Psoas muscle (tissue), 8 donors: ENCODE data around the gene WDR5. TPM values are rescaled to one million over a fixed set of nuclear protein-coding genes. Genes with fewer than 3 reads are reported as not detected.

ENCODE experiments used
- ATAC-seq, 4 donors: fragments of 200-7000 bp; cut with Tn5 transposase; one replicate each; pipeline ENCODE4 v1.9.1; 2020; ENCODE audit warnings: moderate library complexity in 3 of 4, mild to moderate bottlenecking in 2 of 4
- DNase-seq, 2 donors: peaks; one replicate each; pipeline ENCODE4 v3.0.0-alpha.2; 2020
- H3K27ac ChIP-seq: fragments of 200-600 bp; one replicate; pipeline ENCODE4 v1.8.0; 2022
- H3K27me3 ChIP-seq, 3 donors: fragments of 200-600 bp in 1 of 3; one replicate each; pipeline versions ENCODE4 v1.6.1 to v1.8.0; 2013 to 2022; ENCODE audit warnings: low read length in 2 of 3, mild to moderate bottlenecking in 2 of 3, moderate library complexity in 1 of 3; ENCODE audit not compliant: insufficient read depth in 3 of 3
- H3K36me3 ChIP-seq, 2 donors: fragments of 200-600 bp in 1 of 2; one replicate each; pipeline versions ENCODE4 v1.6.1 to v1.8.0; 2013 to 2022; ENCODE audit warnings: low read depth in 1 of 2, mild to moderate bottlenecking in 1 of 2, moderate library complexity in 1 of 2; ENCODE audit not compliant: insufficient read depth in 1 of 2
- H3K4me1 ChIP-seq: fragments of 200-600 bp; one replicate; pipeline ENCODE4 v1.8.0; 2022
- H3K4me3 ChIP-seq: fragments of 200-600 bp; one replicate; pipeline ENCODE4 v1.8.0; 2022; ENCODE audit warnings: mild to moderate bottlenecking
- H3K9me3 ChIP-seq: fragments of 200-600 bp; one replicate; pipeline ENCODE4 v1.8.0; 2022
- CTCF ChIP-seq: fragments of 200-600 bp; IDR thresholded peaks from one replicate; pipeline ENCODE4 v1.8.0; 2022; ENCODE audit warnings: antibody characterized with exemption
- WGBS, 3 donors: extraction: QIAGEN DNeasy Blood & Tissue Kit; methylation state at CpG; one replicate each; pipeline versions ENCODE4 v1.1.6 to v1.1.7; 2013; 5-methylcytosine and 5-hydroxymethylcytosine counted together
- intact Hi-C, 2 donors: fragments of 100-400 bp; cut with DNase I; formaldehyde crosslinking; loops; one replicate each; pipeline versions ENCODE4 v1.11.0 to v1.14.2; 2022
- polyA plus RNA-seq, 3 donors: library from polyadenylated mRNA; stranded (reverse); fragments of 200-250 nt; gene quantifications; one replicate each; pipeline ENCODE4 v1.2.3, GENCODE V29; 2013
- total RNA-seq, 4 donors: library from RNA; stranded (reverse); fragmentation: NEBNext Ultra II Directional in 2 of 4; extraction: Animal tissue kit (Norgen Biotek cat#: 25700) in 2 of 4; gene quantifications; one replicate each; pipeline versions ENCODE4 v1.2.1 to v1.2.4, GENCODE V29; 2021 to 2023
- donor health status: healthy with polysubstance abuse.
- donor health status: DM: no; HTN: no; CAD: no; lungs with moderate emphysema.
- donor health status: Bipolar disorder and iron deficiency.
- donor health status: healthy.
- donor health status: DM: yes; HTN: yes; CAD: no.
- donor health status: DM: no; HTN: no; CAD: no.
- donor health status: DM: no; HTN: no; CAD: no.
- donor health status: DM: yes; HTN: yes; CAD: no.

Gene WDR5
- total and polyA plus RNA-seq, 7 donors = 21.4 to 52.0 (median 30.1) TPM

DNA sequence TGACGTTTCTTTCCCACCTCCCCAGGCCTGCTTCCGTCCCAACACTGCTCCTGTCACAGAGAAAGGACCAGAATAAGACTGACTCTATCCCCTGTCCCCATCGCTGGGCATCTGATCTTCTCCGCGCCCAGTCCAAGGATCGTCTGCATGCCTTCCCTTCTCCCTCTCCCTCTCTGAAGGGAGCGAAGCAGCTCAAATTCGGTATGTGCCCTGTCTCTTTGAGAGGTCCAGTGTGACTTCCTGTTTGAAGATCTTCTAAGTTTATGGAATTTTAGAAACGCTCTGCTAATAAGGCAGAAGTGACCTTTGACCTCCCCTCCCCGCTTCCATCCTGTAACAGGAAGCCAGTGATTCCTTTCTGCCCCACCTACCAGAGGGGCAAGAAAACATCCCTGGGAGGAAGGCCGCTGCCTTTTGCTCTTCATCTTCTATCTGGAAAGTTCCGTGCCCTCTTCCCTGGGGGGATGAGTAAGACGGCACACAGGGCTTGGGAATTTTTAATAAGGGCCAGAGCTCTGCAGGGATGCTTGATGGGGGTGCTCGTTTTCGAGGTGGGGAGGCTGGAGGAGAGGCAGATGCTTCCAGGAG is 69.2 kb downstream of the WDR5 start:
- intact Hi-C loops = no loop called here
- no peak for ATAC-seq
- 66 to 72% (median 68%) methylated on average over 15 of the region's 15 CpGs for WGBS, 3 donors
- peak; percentile 27 to 54 for DNase-seq
- peaks cover 0 to 1% (median 0%) of the 10 kb centered on the region in 3 donors for H3K27me3 ChIP-seq
- no peaks in the 10 kb centered on the region for H3K36me3 ChIP-seq
- no peaks in the 10 kb centered on the region for H3K9me3 ChIP-seq
- no peak overlapping the region for H3K4me3 ChIP-seq
- H3K27ac ChIP-seq = no peak overlapping the region
- peaks cover 12% of the 10 kb centered on the region for H3K4me1 ChIP-seq
- no peak for TF ChIP-seq CTCF

- H3K36me3 ChIP-seq = no peaks in the 10 kb centered on the region
- H3K4me1 ChIP-seq = peaks cover 19% of the 10 kb centered on the region
- no peaks in the 10 kb centered on the region for H3K9me3 ChIP-seq
- intact Hi-C loops = no loop called here
- WGBS, 3 donors = 32 to 43% (median 38%) methylated on average over 24 of the region's 24 CpGs
- no peak for TF ChIP-seq CTCF
- peaks cover 0 to 1% (median 0%) of the 10 kb centered on the region in 3 donors for H3K27me3 ChIP-seq
- H3K4me3 ChIP-seq = no peak overlapping the region
- ATAC-seq (peak in 3 of 4 donors; percentile 27 to 36 (median 28)), DNase-seq (peak; percentile 77 to 83)
- no peak overlapping the region for H3K27ac ChIP-seq
These were observed 69.9 kb downstream of the WDR5 start for GRCh38 chr9:134205672-134206310.

DNA sequence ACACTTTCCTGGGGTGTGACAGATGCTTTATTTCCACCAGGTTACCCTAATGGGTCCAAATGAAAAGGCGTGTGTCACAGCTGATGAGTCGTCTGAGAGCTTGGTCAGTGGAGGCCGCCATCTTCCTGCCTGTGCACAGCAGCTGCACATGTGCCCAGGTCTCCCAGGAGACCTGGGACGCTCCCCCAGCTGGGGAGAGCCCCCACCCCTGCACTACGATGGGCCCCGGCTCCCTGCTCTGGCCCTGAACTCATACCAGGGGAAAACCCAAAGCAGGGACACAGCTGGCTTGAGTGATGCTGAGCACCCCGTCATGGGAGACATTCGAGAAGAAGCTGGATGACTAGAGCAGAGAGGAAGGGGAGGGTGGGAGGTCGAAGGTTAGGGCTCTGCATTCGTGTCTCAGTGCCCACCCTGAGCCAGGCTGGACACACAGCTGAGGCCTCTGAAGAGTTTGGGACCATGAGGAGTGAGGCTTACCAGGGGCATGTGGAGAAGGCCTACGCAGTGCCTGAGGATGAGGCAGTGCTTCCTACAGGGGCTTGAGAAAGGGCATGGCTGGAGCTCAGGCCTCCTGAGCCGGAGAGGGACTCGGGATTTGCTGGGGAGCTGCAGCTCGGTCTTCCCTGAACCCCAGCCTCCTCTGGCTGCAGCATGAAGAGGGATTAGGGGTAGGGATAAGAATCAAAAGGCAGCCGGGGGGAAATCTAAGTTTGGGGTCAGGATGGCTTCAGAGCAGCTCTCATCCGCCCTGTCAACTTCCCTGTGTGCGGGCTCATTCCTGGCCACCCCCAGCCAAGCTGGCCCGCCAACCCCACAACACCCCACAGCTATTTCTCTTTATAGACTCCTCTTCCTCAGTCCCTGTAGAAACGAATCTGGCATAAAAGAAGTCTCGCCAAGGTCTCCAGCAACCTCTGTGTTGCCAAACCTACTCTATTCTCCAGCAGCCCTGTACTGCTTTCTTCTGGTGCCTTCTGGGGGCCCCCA is 70.7 kb downstream of the WDR5 start:
- no peak overlapping the region for H3K4me3 ChIP-seq
- WGBS, 3 donors = 73 to 80% (median 78%) methylated on average over 19 to 20 of the region's 20 CpGs
- H3K36me3 ChIP-seq = no peaks in the 10 kb centered on the region
- peaks cover 0 to 1% (median 0%) of the 10 kb centered on the region in 3 donors for H3K27me3 ChIP-seq
- no peaks in the 10 kb centered on the region for H3K9me3 ChIP-seq
- no peak for ATAC-seq
- intact Hi-C loops = no loop called here
- peaks cover 25% of the 10 kb centered on the region for H3K4me1 ChIP-seq
- no peak for TF ChIP-seq CTCF
- no peak overlapping the region for H3K27ac ChIP-seq
- peak; percentile 9 to 52 for DNase-seq

- ATAC-seq (peak; percentile 88 to 92 (median 90)), DNase-seq (peak; percentile 83 to 95)
- Histone ChIP-seq H3K27me3 (peaks cover 0 to 1% (median 0%) of the 10 kb centered on the region in 3 donors), H3K9me3 (no peaks in the 10 kb centered on the region), H3K4me3 (no peak overlapping the region), H3K36me3 (no peaks in the 10 kb centered on the region), H3K27ac (peak overlapping the region; percentile 33), H3K4me1 (peaks cover 25% of the 10 kb centered on the region)
- no peak for TF ChIP-seq CTCF
- intact Hi-C loops = no loop called here
- 16 to 24% (median 22%) methylated on average over 19 of the region's 19 CpGs for WGBS, 3 donors
These were observed 72.5 kb downstream of the WDR5 start for GRCh38 chr9:134208310-134208841.
